GM18505 (cell line): Measurements from ENCODE around the gene ADCY6.

Experiments used
- ATAC-seq: cut with Tn5 transposase; IDR thresholded peaks from one replicate; pipeline ENCODE4 v1.9.1; 2021; ENCODE audit not compliant: unreplicated experiment
- POLR2A ChIP-seq: IDR thresholded peaks from 4 replicates; pipeline ENCODE4 v1.6.1; 2011; ENCODE audit warnings: borderline replicate concordance; ENCODE audit not compliant: insufficient read depth, insufficient read length; ENCODE audit errors: extremely low read depth

The ADCY6 gene

GRCh38 chr12:48773686-48774085 is 15.2 kb downstream of the ADCY6 start:
- no peak for TF ChIP-seq POLR2A
- ATAC-seq, result no peak

- TF ChIP-seq POLR2A, result no peak
- no peak for ATAC-seq
These were observed 17.2 kb downstream of the ADCY6 start for GRCh38 chr12:48771588-48772112.

DNA sequence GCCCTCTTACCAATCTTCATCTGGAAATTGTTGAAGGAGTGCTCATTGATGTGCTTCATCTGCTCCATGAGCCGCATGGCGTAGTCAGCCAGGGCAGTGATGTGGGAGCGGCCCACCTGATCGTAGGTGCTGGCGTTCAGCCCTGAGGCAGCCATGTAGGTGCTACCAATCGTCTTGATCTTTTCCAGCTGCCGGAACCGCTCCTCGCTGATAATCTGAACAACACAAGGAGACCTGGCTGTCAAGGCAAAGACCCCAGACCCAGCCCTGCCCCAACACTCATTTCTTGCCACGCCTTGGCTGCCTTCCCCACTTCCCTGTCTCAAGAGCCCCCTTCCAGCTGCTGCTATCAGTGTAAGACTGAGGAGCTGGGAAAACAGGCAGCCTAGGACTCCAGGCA is 18.1 kb downstream of the ADCY6 start:
- ATAC-seq, result no peak
- no peak for TF ChIP-seq POLR2A

DNA sequence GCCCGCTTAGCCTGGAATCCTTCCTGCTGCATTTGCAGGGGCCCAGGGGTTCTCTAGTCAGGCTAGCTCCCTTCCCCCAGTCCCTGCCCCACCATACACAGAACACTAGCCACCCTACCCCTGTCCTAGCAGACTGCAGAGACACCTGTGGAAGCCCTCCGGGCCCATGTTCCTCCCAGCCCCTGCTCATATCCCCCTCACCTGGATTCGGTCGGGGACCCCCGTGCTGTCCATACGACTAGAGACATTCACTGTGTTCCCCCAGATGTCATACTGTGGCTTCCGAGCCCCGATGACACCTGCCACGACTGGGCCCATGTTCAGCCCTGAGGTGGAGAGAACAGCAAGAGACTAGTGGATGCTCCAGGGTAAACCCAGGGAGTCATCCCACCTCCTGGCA is 20.2 kb downstream of the ADCY6 start:
- no peak for ATAC-seq
- TF ChIP-seq POLR2A, result no peak

DNA sequence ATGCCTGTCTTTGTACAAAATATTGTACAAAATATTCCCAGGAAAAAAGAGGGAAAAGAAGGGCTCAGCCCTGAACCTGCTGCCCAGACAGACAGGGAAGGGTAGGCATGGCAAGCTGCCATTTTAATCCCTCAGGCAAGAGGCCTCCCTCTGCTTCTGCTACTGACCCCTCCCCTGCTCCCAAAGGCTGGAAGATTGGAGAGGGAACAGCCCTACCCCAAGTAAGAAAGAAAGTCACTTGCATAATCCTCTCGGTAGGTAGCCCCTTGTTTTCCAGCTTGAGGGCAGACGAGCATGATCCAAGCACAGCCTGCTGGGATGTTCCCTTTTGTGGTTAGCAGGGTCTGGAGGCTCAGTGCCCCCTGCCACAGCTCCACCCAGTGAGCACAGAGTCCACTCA is 20.7 kb downstream of the ADCY6 start:
- no peak for TF ChIP-seq POLR2A
- ATAC-seq, result no peak

GRCh38 chr12:48767521-48767920 is 21.4 kb downstream of the ADCY6 start:
- no peak for TF ChIP-seq POLR2A
- no peak for ATAC-seq

GRCh38 chr12:48767047-48767446 is 21.8 kb downstream of the ADCY6 start:
- ATAC-seq, result no peak
- no peak for TF ChIP-seq POLR2A

DNA sequence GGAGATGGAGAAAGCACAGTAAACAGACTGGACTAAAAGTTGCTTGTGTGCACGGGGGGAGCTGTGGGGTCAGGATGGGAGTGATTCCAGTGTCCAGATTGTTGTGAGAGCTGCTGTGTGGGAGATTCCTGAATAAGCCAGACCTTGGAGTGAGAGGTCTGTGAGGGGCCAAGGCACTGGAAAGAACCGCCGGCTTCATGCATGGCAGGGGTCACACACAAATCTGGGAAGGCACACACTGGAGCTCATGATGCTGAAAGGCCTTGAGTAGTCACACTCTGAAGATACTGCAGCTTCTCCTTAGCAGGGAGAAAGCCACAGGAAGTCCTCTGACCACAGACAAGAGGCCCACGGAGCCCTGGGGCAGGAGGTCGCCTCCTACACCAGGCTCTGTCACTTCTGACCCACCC is 23.1 kb downstream of the ADCY6 start:
- no peak for ATAC-seq
- no peak for TF ChIP-seq POLR2A

- no peak for ATAC-seq
- no peak for TF ChIP-seq POLR2A
These were observed 24.4 kb downstream of the ADCY6 start for GRCh38 chr12:48764521-48764920.

DNA sequence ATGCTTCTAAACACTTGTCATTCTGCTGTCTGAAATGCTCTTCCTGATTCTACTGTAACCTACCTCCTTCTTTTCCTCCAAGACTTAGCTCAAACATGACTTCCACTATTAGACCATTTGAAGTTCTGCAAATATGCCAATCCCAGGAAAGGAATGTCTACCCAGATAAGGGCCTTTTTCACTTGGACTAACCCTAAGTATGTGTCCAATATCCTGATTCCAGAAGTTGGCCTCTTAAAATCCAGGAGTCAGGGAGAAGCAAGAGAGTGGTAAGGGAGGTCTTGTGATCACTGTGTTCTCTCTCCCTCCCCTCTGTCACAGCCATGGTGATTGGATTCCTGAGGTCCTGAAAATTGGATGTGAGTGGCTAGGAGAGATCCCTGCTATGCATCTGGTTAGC is 30.2 kb downstream of the ADCY6 start:
- no peak for ATAC-seq

GRCh38 chr12:48758186-48758585 is 30.7 kb downstream of the ADCY6 start:
- TF ChIP-seq POLR2A, result no peak
- no peak for ATAC-seq

More for the DNA sequence above, 30.2 kb downstream of the ADCY6 start:
- TF ChIP-seq POLR2A, result no peak

DNA sequence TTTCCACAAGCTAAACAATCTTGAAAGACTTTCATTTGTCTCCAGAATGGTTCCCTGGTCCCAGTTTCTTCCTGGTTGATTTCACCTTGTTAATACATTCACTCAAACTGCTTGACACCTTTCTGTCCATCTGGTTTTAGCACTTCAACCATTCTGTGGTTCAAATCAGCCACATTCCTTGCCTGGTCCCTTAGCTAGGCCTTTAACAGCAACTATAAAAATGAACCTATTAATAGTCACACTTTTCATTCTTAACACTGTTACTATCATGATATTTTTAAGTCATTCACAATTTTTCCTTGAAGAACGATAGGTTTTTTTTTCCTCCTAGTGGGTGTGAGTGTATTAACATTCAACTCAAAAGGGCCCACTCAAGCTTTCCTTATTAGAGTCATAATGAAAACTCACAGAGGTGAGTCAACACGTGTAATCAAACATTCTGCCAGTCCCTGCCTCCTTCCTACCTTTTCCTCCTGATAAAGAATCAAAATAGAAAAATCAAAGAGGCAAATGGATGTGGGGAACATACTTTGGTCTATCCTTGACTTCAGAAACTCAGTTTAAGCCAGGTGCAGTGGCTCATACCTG is 38.0 kb downstream of the ADCY6 start:
- ATAC-seq, result no peak
- TF ChIP-seq POLR2A, result no peak

DNA sequence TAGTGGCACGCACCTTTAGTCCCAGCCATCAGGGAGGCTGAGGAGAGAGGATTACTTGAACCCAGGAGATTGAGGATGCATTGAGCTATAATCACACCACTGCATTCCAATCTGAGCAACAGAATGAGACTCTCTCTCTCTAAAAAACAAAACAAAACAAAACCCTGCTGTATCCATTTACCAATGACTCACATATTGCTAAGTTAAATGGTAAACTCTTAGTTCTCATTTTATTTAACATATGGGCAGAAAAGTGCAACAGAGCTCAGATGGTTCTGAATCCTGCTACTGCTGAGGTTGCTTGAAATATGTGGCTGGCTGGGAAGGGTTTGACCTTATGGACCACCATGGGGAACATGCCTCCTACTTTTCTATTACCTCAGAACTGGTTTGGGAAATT is 38.7 kb downstream of the ADCY6 start:
- ATAC-seq, result no peak
- TF ChIP-seq POLR2A, result no peak

DNA sequence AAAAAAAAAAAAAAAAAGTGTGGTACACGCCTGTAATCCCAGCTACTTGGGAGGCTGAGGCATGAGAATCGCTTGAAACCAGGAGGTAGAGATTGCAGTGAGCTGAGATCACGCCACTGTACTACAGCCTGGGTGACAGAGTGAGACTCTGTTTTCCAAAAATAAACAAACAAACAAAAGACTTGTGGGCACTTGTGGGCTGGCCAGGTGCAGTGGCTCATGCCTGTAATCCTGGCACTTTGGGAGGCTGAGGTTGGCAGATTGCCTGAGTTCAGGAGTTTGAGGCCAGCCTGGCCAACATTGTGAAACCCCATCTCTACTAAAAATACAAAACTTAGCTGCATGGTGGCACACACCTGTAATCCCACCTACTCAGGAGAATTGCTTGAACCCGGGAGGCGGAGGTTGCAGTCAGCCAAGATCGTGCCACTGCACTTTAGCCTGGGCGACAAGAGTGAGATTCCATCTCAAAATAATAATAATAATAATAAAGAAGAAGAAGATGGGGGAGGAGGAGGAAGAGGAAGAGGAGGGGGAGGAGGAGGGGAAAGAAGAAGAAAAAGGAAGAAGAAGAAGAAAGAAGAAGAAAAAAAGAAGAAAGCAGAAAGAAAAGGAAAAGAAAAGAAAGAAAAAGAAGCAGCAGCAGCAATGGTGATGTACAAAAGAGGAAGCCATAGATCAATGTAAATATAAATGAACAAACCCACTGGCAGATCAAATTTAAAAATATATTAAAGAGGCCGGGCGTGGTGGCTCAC is 44.5 kb downstream of the ADCY6 start:
- no peak for TF ChIP-seq POLR2A
- no peak for ATAC-seq
